WTC11 (cell line): ENCODE measurements around the gene JAKMIP1. TPM values are rescaled to one million over a fixed set of nuclear protein-coding genes. Genes with fewer than 3 reads are reported as not detected.

Source experiments
- ATAC-seq: fragments of 200-7000 bp; cut with Tn5 transposase; 2 replicates; pipeline ENCODE4 v1.10.0; 2021; ENCODE audit warnings: mild to moderate bottlenecking, moderate library complexity
- CTCF ChIA-PET: fragments of 300-600 bp; sonication (Branson Sonifier 250); formaldehyde crosslinking; loops from one replicate; lab custom pipeline; 2021; ENCODE audit warnings: antibody characterized with exemption; lab: Charles Lee
- POLR2A ChIA-PET: fragments of 350-600 bp; sonication (Branson Sonifier 250); formaldehyde crosslinking; loops from one replicate; lab custom pipeline; 2021; ENCODE audit warnings: antibody characterized with exemption; lab: Charles Lee
- DNase-seq: peaks from one replicate; pipeline ENCODE4 v3.0.0; 2021; ENCODE audit warnings: low spot score
- H3K27ac Mint-ChIP-seq: 2 replicates; pipeline ENCODE4 v1.8.0; 2021; ENCODE audit warnings: mixed read lengths
- H3K27me3 Mint-ChIP-seq: 2 replicates; pipeline ENCODE4 v1.8.0; 2021; ENCODE audit warnings: low read depth, mild to moderate bottlenecking, moderate library complexity, mixed read lengths
- H3K36me3 Mint-ChIP-seq: 2 replicates; pipeline ENCODE4 v1.8.0; 2021; ENCODE audit warnings: mixed read lengths
- H3K4me1 Mint-ChIP-seq: 2 replicates; pipeline ENCODE4 v1.8.0; 2022; ENCODE audit warnings: mixed read lengths
- H3K4me3 Mint-ChIP-seq: 2 replicates; pipeline ENCODE4 v1.8.0; 2021; ENCODE audit warnings: mild to moderate bottlenecking, moderate library complexity, mixed read lengths
- H3K9me3 Mint-ChIP-seq: 2 replicates; pipeline ENCODE4 v1.8.0; 2021; ENCODE audit warnings: mixed read lengths
- AR ChIP-seq: fragments of 250-450 bp; sonication (Bioruptor Pico); IDR thresholded peaks from 2 replicates; pipeline ENCODE4 v1.9.0; 2021; ENCODE audit warnings: mild to moderate bottlenecking
- CBFB ChIP-seq: sonication (generic); formaldehyde crosslinking; IDR thresholded peaks from 2 replicates; pipeline ENCODE4 v1.8.1; 2022; ENCODE audit warnings: mild to moderate bottlenecking, low read depth, missing genetic modification reagents
- E2F1 ChIP-seq: sonication (generic); formaldehyde crosslinking; IDR thresholded peaks from 2 replicates; pipeline ENCODE4 v1.8.0; 2022; ENCODE audit warnings: mild to moderate bottlenecking, missing genetic modification reagents
- ERG ChIP-seq: fragments of 250-450 bp; sonication (Bioruptor Pico); IDR thresholded peaks from 2 replicates; pipeline ENCODE4 v1.8.0; 2021; ENCODE audit warnings: mild to moderate bottlenecking
- FOXK1 ChIP-seq: sonication (generic); formaldehyde crosslinking; IDR thresholded peaks from 2 replicates; pipeline ENCODE4 v1.8.0; 2022; ENCODE audit warnings: mild to moderate bottlenecking, moderate library complexity, missing genetic modification reagents
- HMGA2 ChIP-seq: fragments of 250-450 bp; sonication (Bioruptor Pico); IDR thresholded peaks from 2 replicates; pipeline ENCODE4 v1.4.0; 2021; ENCODE audit warnings: mild to moderate bottlenecking, moderate library complexity
- IRF2 ChIP-seq: sonication (generic); formaldehyde crosslinking; IDR thresholded peaks from 2 replicates; pipeline ENCODE4 v1.8.0; 2022; ENCODE audit warnings: low read depth, missing genetic modification reagents, borderline replicate concordance
- JUN ChIP-seq: sonication (generic); formaldehyde crosslinking; IDR thresholded peaks from 2 replicates; pipeline ENCODE4 v1.8.0; 2023; ENCODE audit warnings: mild to moderate bottlenecking, missing genetic modification reagents
- MAX ChIP-seq: sonication (generic); formaldehyde crosslinking; IDR thresholded peaks from 2 replicates; pipeline ENCODE4 v1.8.0; 2022; ENCODE audit warnings: mild to moderate bottlenecking, missing genetic modification reagents
- NFATC4 ChIP-seq: fragments of 250-450 bp; sonication (Bioruptor Pico); IDR thresholded peaks from 2 replicates; pipeline ENCODE4 v1.9.0; 2021; ENCODE audit warnings: mild to moderate bottlenecking
- NFE2L1 ChIP-seq: sonication (generic); formaldehyde crosslinking; IDR thresholded peaks from 2 replicates; pipeline ENCODE4 v1.8.1; 2023; ENCODE audit warnings: missing genetic modification reagents
- OVOL2 ChIP-seq: fragments of 250-450 bp; sonication (Bioruptor Pico); IDR thresholded peaks from 2 replicates; pipeline ENCODE4 v1.9.0; 2021; ENCODE audit warnings: mild to moderate bottlenecking, borderline replicate concordance
- PRRX2 ChIP-seq: fragments of 250-450 bp; sonication (Bioruptor Pico); IDR thresholded peaks from 2 replicates; pipeline ENCODE4 v1.8.0; 2021; ENCODE audit warnings: mild to moderate bottlenecking
- RORB ChIP-seq: fragments of 250-450 bp; sonication (Bioruptor Pico); IDR thresholded peaks from 2 replicates; pipeline ENCODE4 v1.9.0; 2021; ENCODE audit warnings: mild to moderate bottlenecking
- SP1 ChIP-seq: sonication (generic); formaldehyde crosslinking; conservative IDR thresholded peaks from 2 replicates; pipeline ENCODE4 v1.8.1; 2022; ENCODE audit warnings: missing genetic modification reagents
- TP53 ChIP-seq: sonication (generic); formaldehyde crosslinking; IDR thresholded peaks from 2 replicates; pipeline ENCODE4 v1.8.1; 2023; ENCODE audit warnings: mild to moderate bottlenecking, missing genetic modification reagents
- ZNF138 ChIP-seq: sonication (generic); formaldehyde crosslinking; conservative IDR thresholded peaks from 2 replicates; pipeline ENCODE4 v1.8.1; 2022; ENCODE audit warnings: mild to moderate bottlenecking, moderate library complexity, missing genetic modification reagents
- ZNF232 ChIP-seq: sonication (generic); formaldehyde crosslinking; IDR thresholded peaks from 2 replicates; pipeline ENCODE4 v1.8.0; 2022; ENCODE audit warnings: mild to moderate bottlenecking, missing genetic modification reagents
- ZNF263 ChIP-seq: sonication (generic); formaldehyde crosslinking; IDR thresholded peaks from 2 replicates; pipeline ENCODE4 v1.8.1; 2022; ENCODE audit warnings: low read depth, mild to moderate bottlenecking, moderate library complexity, missing genetic modification reagents
- ZNF317 ChIP-seq: sonication (generic); formaldehyde crosslinking; IDR thresholded peaks from 2 replicates; pipeline ENCODE4 v1.8.1; 2023; ENCODE audit warnings: low read depth, mild to moderate bottlenecking, moderate library complexity, missing genetic modification reagents, borderline replicate concordance
- total RNA-seq: library from RNA; stranded (reverse); gene quantifications from 3 replicates; pipeline ENCODE4 v1.2.3, GENCODE V29; 2021
- TF ChIP-seq, protein P1 (sequence below): sonication (generic); formaldehyde crosslinking; IDR thresholded peaks from 2 replicates; pipeline ENCODE4 v1.8.1; 2022; ENCODE audit warnings: low read depth, missing genetic modification reagents, borderline replicate concordance
- TF ChIP-seq, protein P2 (sequence below): fragments of 250-450 bp; sonication (Bioruptor Pico); IDR thresholded peaks from 2 replicates; pipeline ENCODE4 v1.9.0; 2021; ENCODE audit warnings: mild to moderate bottlenecking, borderline replicate concordance
- TF ChIP-seq, protein P3 (sequence below): sonication (generic); formaldehyde crosslinking; IDR thresholded peaks from 2 replicates; pipeline ENCODE4 v1.8.1; 2023; ENCODE audit warnings: mild to moderate bottlenecking, moderate library complexity, missing genetic modification reagents

The JAKMIP1 gene
- total RNA-seq, 1 experiment from 2014 or later: 4.0 TPM

DNA sequence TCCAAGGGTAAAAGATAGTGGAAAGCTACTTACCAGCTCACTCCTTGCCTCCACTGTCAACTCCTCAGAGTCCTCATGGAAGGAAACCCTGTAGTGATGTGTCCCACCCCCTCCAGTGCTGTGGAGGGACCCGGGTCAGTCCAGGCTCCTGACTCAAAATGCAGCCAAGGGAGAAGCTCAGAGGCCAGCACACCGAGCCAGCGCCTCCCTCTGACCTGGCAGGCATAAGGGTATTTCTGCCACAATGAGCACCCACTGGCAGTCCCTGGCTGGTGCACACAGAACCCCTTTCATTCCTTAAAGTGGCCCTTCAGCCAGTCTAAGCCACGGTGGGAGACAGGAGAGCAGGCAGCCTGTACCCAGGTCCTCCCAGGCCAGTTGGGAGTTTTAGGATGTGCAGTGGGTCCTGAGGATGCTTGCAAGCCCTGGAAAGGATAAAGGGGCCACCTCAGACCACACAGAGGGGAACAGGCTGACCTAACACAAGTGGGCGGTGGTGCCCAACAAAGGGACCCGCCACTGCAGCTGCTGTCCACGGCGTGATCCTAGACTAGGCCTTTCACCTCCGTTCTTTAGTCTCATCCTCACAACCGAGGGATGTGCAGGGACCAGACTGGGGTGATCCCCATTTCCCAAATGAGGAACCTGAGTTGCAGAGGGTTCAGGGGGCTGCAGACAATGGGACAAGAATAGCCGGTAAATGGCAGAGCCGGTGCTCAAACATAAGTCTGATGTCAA is 5.7 kb downstream of the JAKMIP1 start (continued):
- TF ChIP-seq AR (no peak), ZNF263 (CRISPR knock-in tag) (no peak), ZNF138 (CRISPR knock-in tag) (no peak)
- TF ChIP-seq, protein P1, sequence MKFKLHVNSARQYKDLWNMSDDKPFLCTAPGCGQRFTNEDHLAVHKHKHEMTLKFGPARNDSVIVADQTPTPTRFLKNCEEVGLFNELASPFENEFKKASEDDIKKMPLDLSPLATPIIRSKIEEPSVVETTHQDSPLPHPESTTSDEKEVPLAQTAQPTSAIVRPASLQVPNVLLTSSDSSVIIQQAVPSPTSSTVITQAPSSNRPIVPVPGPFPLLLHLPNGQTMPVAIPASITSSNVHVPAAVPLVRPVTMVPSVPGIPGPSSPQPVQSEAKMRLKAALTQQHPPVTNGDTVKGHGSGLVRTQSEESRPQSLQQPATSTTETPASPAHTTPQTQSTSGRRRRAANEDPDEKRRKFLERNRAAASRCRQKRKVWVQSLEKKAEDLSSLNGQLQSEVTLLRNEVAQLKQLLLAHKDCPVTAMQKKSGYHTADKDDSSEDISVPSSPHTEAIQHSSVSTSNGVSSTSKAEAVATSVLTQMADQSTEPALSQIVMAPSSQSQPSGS (CRISPR knock-in tag): no peak

DNA sequence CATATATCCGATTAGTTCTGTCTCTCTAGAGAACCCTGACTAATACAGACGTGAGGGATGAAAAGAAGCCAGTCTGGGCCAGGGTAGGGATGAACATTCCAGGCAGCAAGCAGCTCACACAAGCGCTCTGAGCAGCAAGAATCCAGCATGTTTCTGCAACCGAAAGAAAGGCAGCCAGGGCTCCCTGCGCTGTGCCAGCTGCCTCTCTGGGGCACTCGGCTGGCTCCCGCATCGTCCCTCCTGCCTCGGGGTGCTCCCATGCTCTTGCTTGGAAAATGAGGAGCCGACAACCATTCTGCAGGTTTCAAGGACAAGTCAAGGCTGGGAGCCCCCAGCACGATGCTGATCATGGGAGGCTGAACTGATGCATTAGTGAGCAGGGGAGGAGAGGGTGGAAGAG is 7.0 kb downstream of the JAKMIP1 start:
- Mint-ChIP-seq H3K4me1 (peaks cover 43% of the 10 kb centered on the region), H3K27ac (no peak overlapping the region), H3K27me3 (peaks cover 5% of the 10 kb centered on the region; the same call in 1 of the 2 replicates), H3K36me3 (peaks cover 3% of the 10 kb centered on the region; the same call in 1 of the 2 replicates), H3K4me3 (no peak overlapping the region), H3K9me3 (no peaks in the 10 kb centered on the region)
- no peak for ATAC-seq
- TF ChIP-seq CBFB (CRISPR knock-in tag) (no peak), ZNF232 (CRISPR knock-in tag) (no peak), PRRX2 (CRISPR knock-in tag) (no peak), SP1 (CRISPR knock-in tag) (no peak), NFATC4 (CRISPR knock-in tag) (no peak), JUN (CRISPR knock-in tag) (no peak), ZNF317 (CRISPR knock-in tag) (no peak), ERG (CRISPR knock-in tag) (no peak), TP53 (CRISPR knock-in tag) (no peak), E2F1 (CRISPR knock-in tag) (no peak), HMGA2 (CRISPR knock-in tag) (no peak), IRF2 (no peak), NFE2L1 (CRISPR knock-in tag) (no peak), MAX (no peak), FOXK1 (no peak), OVOL2 (CRISPR knock-in tag) (no peak), RORB (CRISPR knock-in tag) (no peak)
- TF ChIP-seq, protein P2, sequence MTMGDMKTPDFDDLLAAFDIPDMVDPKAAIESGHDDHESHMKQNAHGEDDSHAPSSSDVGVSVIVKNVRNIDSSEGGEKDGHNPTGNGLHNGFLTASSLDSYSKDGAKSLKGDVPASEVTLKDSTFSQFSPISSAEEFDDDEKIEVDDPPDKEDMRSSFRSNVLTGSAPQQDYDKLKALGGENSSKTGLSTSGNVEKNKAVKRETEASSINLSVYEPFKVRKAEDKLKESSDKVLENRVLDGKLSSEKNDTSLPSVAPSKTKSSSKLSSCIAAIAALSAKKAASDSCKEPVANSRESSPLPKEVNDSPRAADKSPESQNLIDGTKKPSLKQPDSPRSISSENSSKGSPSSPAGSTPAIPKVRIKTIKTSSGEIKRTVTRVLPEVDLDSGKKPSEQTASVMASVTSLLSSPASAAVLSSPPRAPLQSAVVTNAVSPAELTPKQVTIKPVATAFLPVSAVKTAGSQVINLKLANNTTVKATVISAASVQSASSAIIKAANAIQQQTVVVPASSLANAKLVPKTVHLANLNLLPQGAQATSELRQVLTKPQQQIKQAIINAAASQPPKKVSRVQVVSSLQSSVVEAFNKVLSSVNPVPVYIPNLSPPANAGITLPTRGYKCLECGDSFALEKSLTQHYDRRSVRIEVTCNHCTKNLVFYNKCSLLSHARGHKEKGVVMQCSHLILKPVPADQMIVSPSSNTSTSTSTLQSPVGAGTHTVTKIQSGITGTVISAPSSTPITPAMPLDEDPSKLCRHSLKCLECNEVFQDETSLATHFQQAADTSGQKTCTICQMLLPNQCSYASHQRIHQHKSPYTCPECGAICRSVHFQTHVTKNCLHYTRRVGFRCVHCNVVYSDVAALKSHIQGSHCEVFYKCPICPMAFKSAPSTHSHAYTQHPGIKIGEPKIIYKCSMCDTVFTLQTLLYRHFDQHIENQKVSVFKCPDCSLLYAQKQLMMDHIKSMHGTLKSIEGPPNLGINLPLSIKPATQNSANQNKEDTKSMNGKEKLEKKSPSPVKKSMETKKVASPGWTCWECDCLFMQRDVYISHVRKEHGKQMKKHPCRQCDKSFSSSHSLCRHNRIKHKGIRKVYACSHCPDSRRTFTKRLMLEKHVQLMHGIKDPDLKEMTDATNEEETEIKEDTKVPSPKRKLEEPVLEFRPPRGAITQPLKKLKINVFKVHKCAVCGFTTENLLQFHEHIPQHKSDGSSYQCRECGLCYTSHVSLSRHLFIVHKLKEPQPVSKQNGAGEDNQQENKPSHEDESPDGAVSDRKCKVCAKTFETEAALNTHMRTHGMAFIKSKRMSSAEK (CRISPR knock-in tag): no peak
- TF ChIP-seq, protein P3, sequence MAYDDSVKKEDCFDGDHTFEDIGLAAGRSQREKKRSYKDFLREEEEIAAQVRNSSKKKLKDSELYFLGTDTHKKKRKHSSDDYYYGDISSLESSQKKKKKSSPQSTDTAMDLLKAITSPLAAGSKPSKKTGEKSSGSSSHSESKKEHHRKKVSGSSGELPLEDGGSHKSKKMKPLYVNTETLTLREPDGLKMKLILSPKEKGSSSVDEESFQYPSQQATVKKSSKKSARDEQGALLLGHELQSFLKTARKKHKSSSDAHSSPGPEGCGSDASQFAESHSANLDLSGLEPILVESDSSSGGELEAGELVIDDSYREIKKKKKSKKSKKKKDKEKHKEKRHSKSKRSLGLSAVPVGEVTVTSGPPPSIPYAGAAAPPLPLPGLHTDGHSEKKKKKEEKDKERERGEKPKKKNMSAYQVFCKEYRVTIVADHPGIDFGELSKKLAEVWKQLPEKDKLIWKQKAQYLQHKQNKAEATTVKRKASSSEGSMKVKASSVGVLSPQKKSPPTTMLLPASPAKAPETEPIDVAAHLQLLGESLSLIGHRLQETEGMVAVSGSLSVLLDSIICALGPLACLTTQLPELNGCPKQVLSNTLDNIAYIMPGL (CRISPR knock-in tag): no peak
- ChIA-PET CTCF (interaction anchor here (0.5 kb wide), 1 partner anchor 11 kb away, joined by 3 read pairs; no protein-coding TSS in a partner anchor), POLR2A (no interaction called here)
- DNase-seq: no peak
